ENCODE results near the gene COL26A1. TPM values are rescaled to one million over a fixed set of nuclear protein-coding genes. Genes with fewer than 3 reads are reported as not detected.

COL26A1 gene
- total RNA-seq, 1 experiment from 2014 or later: 0.20 TPM

DNA sequence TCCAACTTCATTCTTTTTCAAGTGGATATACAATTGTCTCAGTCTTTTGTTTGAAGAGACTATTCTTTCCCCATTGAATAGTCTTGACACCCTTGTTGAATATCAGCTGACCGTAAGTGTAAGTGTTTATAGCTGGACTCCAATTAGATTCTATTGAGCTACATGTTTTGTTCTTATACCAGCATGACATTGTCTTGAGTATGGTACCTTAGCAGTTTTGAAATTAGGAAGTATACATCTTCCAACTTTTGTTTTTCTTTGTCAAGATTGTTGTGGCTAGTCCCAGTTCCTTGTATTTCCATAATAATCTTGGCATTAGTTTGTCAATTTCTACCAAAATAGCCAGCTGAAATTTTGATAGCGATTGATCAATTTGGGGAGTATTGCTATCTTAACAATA lies 209.5 kb downstream of the COL26A1 start:
- BruUV-seq (replicated peaks): no TSS peak

GRCh38 chr7:101575168-101575567 lies 212.5 kb downstream of the COL26A1 start:
- Histone ChIP-seq H3K27ac (no peak overlapping the region), H3K9me2 (ENCODE audit: insufficient read depth) (no peaks in the 10 kb centered on the region), H3K4me1 (replicated peaks; ENCODE audit: insufficient read depth) (no peaks in the 10 kb centered on the region), H2AFZ (no peak overlapping the region), H3F3A (ENCODE audit: insufficient read depth, low read depth) (no peaks in the 10 kb centered on the region; the same call in 1 of the 2 replicates), H3K27me3 (ENCODE audit: insufficient read depth, low read depth) (peaks cover 7% of the 10 kb centered on the region; the same call in 1 of the 2 replicates), H3K36me3 (ENCODE audit: low read depth) (no peaks in the 10 kb centered on the region), H4K20me1 (ENCODE audit: insufficient read depth) (no peaks in the 10 kb centered on the region), H3K79me2 (ENCODE audit: low read depth) (no peaks in the 10 kb centered on the region), H3K4me2 (no peak overlapping the region), H3K4me3 (no peak overlapping the region), H3K9me3 (ENCODE audit: insufficient read depth, low read depth) (peaks cover 4% of the 10 kb centered on the region; the same call in 1 of the 2 replicates)
- no peak for TF ChIP-seq EZH2 (IDR thresholded peaks at IDR 0.05; ENCODE audit: low read depth)
- TF ChIP-seq, protein P1, sequence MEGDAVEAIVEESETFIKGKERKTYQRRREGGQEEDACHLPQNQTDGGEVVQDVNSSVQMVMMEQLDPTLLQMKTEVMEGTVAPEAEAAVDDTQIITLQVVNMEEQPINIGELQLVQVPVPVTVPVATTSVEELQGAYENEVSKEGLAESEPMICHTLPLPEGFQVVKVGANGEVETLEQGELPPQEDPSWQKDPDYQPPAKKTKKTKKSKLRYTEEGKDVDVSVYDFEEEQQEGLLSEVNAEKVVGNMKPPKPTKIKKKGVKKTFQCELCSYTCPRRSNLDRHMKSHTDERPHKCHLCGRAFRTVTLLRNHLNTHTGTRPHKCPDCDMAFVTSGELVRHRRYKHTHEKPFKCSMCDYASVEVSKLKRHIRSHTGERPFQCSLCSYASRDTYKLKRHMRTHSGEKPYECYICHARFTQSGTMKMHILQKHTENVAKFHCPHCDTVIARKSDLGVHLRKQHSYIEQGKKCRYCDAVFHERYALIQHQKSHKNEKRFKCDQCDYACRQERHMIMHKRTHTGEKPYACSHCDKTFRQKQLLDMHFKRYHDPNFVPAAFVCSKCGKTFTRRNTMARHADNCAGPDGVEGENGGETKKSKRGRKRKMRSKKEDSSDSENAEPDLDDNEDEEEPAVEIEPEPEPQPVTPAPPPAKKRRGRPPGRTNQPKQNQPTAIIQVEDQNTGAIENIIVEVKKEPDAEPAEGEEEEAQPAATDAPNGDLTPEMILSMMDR (conservative IDR thresholded peaks at IDR 0.05): no peak
- ChIA-PET CTCF (interaction anchor here (0.6 kb wide), 1 partner anchor 489 kb away, joined by 3 read pairs; no protein-coding TSS in a partner anchor), POLR2A (ENCODE audit: unreplicated experiment) (interaction anchor here (0.5 kb wide), 1 partner anchor 237 kb away, joined by 9 read pairs; no protein-coding TSS in a partner anchor)
- BruUV-seq (replicated peaks): no TSS peak
- no peak for DNase-seq
- intact Hi-C loops (cut with micrococcal nuclease; ENCODE audit: unreplicated experiment): no loop called here

More for the DNA sequence above, 209.5 kb downstream of the COL26A1 start:
- Histone ChIP-seq H3K4me1 (replicated peaks; ENCODE audit: insufficient read depth) (no peaks in the 10 kb centered on the region), H3K4me3 (no peak overlapping the region), H3K9me2 (ENCODE audit: insufficient read depth) (no peaks in the 10 kb centered on the region), H3K9me3 (ENCODE audit: insufficient read depth, low read depth) (peaks cover 4% of the 10 kb centered on the region; the same call in 1 of the 2 replicates), H3K27me3 (ENCODE audit: insufficient read depth, low read depth) (peaks cover 11% of the 10 kb centered on the region; the same call in 1 of the 2 replicates), H3K36me3 (ENCODE audit: low read depth) (no peaks in the 10 kb centered on the region), H2AFZ (no peak overlapping the region), H4K20me1 (ENCODE audit: insufficient read depth) (no peaks in the 10 kb centered on the region), H3K4me2 (no peak overlapping the region), H3K79me2 (ENCODE audit: low read depth) (no peaks in the 10 kb centered on the region), H3K27ac (no peak overlapping the region), H3F3A (ENCODE audit: insufficient read depth, low read depth) (no peaks in the 10 kb centered on the region; the same call in 1 of the 2 replicates)
- intact Hi-C loops (cut with micrococcal nuclease; ENCODE audit: unreplicated experiment): no loop called here
- CTCF ChIA-PET: no interaction called here
- no peak for DNase-seq
- no peak for TF ChIP-seq EZH2 (IDR thresholded peaks at IDR 0.05; ENCODE audit: low read depth)
- TF ChIP-seq, protein P1 (conservative IDR thresholded peaks at IDR 0.05): no peak
- POLR2A ChIA-PET (ENCODE audit: unreplicated experiment): interaction anchor here (0.6 kb wide), 1 partner anchor 13 kb away, joined by 4 read pairs; no protein-coding TSS in a partner anchor

GRCh38 chr7:101575721-101576120 lies 213.0 kb downstream of the COL26A1 start:
- TF ChIP-seq, protein P1 (conservative IDR thresholded peaks at IDR 0.05): no peak
- BruUV-seq (replicated peaks): no TSS peak
- CTCF ChIA-PET: no interaction called here

More at GRCh38 chr7:101575721-101576120, 213.0 kb downstream of the COL26A1 start:
- Histone ChIP-seq H2AFZ (no peak overlapping the region), H3K9me2 (ENCODE audit: insufficient read depth) (no peaks in the 10 kb centered on the region), H3K79me2 (ENCODE audit: low read depth) (no peaks in the 10 kb centered on the region), H3K27me3 (ENCODE audit: insufficient read depth, low read depth) (peaks cover 5% of the 10 kb centered on the region; the same call in 1 of the 2 replicates), H3K36me3 (ENCODE audit: low read depth) (no peaks in the 10 kb centered on the region), H3F3A (ENCODE audit: insufficient read depth, low read depth) (no peaks in the 10 kb centered on the region; the same call in 1 of the 2 replicates), H3K27ac (no peak overlapping the region), H3K4me3 (no peak overlapping the region), H3K4me2 (no peak overlapping the region), H4K20me1 (ENCODE audit: insufficient read depth) (no peaks in the 10 kb centered on the region), H3K4me1 (replicated peaks; ENCODE audit: insufficient read depth) (no peaks in the 10 kb centered on the region), H3K9me3 (ENCODE audit: insufficient read depth, low read depth) (peaks cover 4% of the 10 kb centered on the region; the same call in 1 of the 2 replicates)
- POLR2A ChIA-PET (ENCODE audit: unreplicated experiment): interaction anchor here (0.5 kb wide), 1 partner anchor 237 kb away, joined by 9 read pairs; no protein-coding TSS in a partner anchor
- no peak for DNase-seq
- intact Hi-C loops (cut with micrococcal nuclease; ENCODE audit: unreplicated experiment): no loop called here

Measured in PC-9 (cell line).